Astrocyte of the spinal cord (primary cell): ENCODE measurements around the gene BCAS3.

ENCODE experiments used
- DNase-seq: peaks from one replicate; pipeline ENCODE4 v3.0.0; 2011; ENCODE audit warnings: low read depth, low spot score
- H3K4me3 ChIP-seq: 2 replicates; pipeline ENCODE4 v1.5.1; 2011; ENCODE audit warnings: low read depth, mild to moderate bottlenecking, low read length, moderate library complexity
- in situ Hi-C: cut with HindIII; loops from 2 replicates; pipeline ENCODE4 v1.10.0; 2017; ENCODE audit warnings: low sequenced_read_pairs
- TF ChIP-seq, protein P1 (sequence below): IDR thresholded peaks from 2 replicates; pipeline ENCODE4 v1.5.1; 2012; ENCODE audit warnings: low read depth, mild to moderate bottlenecking, low read length, inconsistent platforms

Gene BCAS3

DNA sequence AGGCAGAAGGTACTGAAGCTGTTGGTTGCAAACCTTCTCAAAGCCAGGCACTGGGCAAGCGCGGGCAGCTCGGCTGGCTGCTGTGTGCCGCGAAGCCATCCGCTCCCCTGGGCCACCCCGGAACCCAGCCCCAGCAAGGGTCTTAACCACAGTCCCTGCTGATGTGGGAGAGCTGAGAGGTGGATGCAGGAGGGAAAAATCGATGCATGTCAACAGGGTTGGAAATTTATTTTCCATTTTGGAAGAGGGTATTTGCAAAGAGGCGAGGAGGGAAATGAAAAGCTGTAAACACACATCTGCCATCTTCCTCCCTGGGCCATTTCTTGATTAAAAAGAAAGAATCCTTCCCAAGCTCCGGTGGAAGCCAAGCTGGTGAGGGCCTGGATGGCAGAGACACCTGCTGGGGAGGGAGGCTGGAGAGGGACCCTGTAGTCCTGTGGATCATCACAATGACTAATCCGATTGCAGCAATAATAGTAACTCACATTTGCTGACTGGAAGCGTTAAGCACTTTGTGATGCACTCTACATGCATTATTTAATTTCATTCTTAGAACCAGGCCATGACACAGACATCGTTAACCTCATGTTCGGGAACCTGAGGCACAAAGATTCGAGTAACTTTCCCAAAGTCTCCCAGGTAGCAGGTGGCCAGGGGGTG, 708.1 kb downstream of the BCAS3 start:
- no peak overlapping the region for H3K4me3 ChIP-seq
- in situ Hi-C loops = no loop called here
- TF ChIP-seq, protein P1, sequence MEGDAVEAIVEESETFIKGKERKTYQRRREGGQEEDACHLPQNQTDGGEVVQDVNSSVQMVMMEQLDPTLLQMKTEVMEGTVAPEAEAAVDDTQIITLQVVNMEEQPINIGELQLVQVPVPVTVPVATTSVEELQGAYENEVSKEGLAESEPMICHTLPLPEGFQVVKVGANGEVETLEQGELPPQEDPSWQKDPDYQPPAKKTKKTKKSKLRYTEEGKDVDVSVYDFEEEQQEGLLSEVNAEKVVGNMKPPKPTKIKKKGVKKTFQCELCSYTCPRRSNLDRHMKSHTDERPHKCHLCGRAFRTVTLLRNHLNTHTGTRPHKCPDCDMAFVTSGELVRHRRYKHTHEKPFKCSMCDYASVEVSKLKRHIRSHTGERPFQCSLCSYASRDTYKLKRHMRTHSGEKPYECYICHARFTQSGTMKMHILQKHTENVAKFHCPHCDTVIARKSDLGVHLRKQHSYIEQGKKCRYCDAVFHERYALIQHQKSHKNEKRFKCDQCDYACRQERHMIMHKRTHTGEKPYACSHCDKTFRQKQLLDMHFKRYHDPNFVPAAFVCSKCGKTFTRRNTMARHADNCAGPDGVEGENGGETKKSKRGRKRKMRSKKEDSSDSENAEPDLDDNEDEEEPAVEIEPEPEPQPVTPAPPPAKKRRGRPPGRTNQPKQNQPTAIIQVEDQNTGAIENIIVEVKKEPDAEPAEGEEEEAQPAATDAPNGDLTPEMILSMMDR = no peak
- DNase-seq = no peak

DNA sequence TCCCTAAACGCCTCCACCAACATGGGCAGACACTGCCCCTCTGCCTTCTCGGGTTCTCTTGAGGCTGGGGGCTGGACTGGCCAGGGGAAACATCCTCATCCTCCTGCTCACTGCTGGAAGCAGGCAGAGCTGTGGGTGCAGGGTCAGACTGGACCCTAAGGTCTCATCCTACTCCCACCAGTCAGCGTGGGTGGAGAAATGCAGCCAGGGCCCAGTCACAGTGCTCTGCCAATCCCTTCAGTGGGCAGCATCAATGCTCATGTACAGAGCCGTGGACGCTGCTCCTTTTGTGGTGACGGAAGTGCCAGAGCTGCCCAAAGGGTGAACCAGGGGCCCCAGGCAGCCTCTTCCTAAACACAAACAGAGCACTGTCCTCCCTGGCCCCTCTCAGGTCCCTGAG, 708.6 kb downstream of the BCAS3 start:
- no peak overlapping the region for H3K4me3 ChIP-seq
- in situ Hi-C loops = no loop called here
- TF ChIP-seq, protein P1 = no peak
- DNase-seq = no peak

DNA sequence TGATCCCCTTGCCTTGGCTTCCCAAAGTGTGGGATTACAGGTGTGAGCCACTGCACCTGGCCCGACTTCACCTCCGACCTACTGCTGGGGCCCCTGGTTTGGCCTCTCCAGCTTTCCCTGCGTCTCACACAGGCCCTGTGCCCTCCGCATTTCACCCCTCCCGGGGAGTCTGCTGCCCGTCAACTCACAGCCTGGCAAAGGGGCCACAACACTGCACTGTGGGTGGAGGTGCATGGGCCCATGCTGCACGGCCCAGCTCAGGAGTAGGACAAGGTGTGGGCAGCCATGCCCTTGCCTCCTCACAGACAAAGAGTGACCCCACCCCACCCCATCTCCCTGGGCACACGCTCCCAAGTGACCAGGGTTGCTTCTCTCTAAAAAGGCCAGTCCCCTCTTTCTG, 709.4 kb downstream of the BCAS3 start:
- no peak overlapping the region for H3K4me3 ChIP-seq
- DNase-seq = no peak
- in situ Hi-C loops = no loop called here
- TF ChIP-seq, protein P1 = no peak

DNA sequence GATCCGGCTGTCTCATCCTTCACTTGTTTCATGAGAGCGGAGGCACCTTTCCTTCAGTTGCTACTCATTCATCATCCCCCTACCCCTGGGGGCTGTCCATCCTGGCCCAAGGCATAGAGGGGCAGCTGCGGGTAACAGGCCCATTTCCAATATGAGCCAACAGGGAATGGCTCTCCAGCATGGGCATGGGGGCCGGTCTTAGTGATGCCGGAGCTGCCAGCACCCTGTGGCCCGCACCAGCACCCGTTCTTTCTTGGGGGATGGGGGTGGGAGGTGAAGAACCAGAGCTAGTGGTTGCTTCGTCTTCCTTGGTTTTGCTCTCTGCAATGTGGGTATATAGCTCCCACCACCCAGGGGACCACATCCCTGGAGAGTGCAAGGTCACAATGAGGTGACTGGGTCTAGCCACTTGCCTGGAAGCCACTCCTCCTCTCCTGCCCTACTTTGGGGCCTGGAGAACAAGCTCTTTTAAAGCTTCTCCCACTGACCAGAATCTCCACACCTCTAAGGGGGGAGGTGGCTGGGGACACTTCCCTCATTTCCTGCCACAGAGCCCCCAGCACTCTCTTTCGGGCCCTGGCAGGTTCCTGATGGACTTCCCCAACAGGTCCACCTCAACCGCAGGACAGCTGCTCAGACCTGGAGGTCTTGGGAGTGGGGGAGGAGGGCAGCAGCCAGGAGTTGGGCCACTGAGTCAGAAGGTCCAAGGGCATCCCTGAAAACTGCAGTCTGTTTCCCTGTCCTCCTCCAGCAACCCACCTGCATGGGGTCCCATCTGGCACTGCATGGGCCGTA, 710.1 kb downstream of the BCAS3 start:
- DNase-seq = no peak
- in situ Hi-C loops = no loop called here
- H3K4me3 ChIP-seq = no peak overlapping the region
- TF ChIP-seq, protein P1 = no peak

DNA sequence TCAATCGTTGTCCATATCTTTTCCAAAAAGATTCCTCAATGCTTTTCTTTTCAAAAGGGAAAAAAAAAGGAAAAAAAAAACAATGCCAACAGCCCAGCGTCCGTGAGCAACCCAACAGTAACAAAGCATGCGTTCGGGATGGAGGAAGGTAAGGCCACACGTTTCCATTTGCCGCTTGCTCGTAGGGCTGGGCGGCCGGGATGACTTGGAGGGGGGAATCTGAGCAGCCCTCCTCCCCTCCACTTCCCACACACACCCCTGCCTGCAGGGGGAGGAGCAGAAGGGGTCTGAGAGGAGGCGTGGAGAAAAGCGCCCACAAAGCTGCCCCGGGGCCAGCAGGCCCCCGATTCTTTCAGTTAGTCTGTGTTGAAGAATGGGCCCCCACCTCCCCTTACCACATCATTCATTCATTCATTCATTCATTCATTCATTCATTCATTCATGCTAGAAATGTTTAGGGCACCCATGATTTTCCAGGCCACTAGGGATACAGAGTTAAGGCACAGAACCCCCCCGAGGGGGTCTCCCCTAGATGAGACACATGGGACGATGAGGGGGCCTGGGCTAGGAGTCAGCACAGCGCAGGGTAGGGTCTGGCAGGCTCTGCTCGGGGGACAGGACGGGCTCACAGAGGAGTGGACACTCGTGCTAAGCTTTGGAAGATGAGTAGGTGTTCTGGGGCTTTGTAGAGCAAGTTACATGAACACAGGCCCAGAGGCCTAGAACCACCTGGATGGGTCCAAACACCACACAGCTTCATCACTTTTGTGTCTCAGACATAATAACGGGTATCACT, 711.1 kb downstream of the BCAS3 start:
- DNase-seq = no peak
- in situ Hi-C loops = no loop called here
- no peak overlapping the region for H3K4me3 ChIP-seq
- TF ChIP-seq, protein P1 = no peak

DNA sequence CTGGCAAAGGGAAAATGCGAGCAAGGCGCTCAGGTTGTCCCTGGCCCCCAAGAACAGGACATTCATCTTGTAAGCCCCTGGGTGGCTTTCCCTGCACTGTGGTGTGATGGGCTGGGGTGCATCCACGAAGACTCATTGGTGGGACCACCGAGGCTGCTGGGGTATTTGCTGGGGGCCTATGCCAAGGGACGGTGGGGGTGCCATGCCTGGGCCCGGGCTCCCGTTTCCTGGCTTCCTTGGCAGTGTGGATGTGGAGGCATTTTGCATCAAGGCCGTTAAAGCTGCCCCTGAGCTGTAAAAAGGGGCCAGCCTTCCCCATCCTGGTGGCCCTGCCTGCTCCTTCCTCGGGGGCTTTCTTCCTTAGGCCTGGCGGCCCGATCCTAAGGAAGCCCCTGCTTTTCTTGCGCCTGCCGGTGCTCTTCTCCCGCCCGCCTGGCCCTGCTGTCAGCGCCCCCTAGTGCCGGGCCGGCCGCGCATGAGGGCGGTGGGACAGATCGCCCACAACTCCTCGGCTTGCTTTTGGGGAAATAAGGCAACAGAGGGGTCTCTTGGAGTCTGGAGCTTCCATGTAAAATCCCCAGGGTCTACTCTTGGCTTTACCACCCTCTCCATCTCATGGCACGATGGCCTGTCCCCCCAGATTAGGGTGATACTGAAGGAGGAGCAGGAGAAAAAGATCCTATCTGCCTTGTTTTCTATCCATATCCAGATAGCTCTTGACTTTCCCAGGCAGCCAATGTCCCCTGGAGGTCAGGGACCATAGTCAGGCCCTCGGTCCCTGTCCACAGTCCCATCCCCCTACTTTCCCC, 712.2 kb downstream of the BCAS3 start:
- H3K4me3 ChIP-seq = no peak overlapping the region
- no peak for DNase-seq
- in situ Hi-C loops = no loop called here
- TF ChIP-seq, protein P1 = peak; percentile 99
